ENCODE data around the gene ANAPC5.

Gene ANAPC5

GRCh38 chr12:121263206-121263935, 88.8 kb downstream of the ANAPC5 start:
- in situ Hi-C loops (cut with HindIII; ENCODE audit: low sequenced_read_pairs) = no loop called here

GRCh38 chr12:121261398-121261797, 90.8 kb downstream of the ANAPC5 start:
- in situ Hi-C loops (cut with HindIII; ENCODE audit: low sequenced_read_pairs) = no loop called here

GRCh38 chr12:121260091-121260490, 92.1 kb downstream of the ANAPC5 start:
- in situ Hi-C loops (cut with HindIII; ENCODE audit: low sequenced_read_pairs) = no loop called here

- in situ Hi-C loops (cut with HindIII; ENCODE audit: low sequenced_read_pairs) = no loop called here
Measured at GRCh38 chr12:121259074-121259473, 93.1 kb downstream of the ANAPC5 start.

All from endothelial cell of hepatic sinusoid (primary cell).